HL-60/S4 (cell line): ENCODE measurements around the gene PNPLA5.

Experiments
- in situ Hi-C: fragments of 300-500 bp; cut with MboI; formaldehyde crosslinking; loops from 2 replicates; pipeline ENCODE4 v1.14.3; 2022; ENCODE audit warnings: low sequenced_read_pairs

Gene PNPLA5

DNA sequence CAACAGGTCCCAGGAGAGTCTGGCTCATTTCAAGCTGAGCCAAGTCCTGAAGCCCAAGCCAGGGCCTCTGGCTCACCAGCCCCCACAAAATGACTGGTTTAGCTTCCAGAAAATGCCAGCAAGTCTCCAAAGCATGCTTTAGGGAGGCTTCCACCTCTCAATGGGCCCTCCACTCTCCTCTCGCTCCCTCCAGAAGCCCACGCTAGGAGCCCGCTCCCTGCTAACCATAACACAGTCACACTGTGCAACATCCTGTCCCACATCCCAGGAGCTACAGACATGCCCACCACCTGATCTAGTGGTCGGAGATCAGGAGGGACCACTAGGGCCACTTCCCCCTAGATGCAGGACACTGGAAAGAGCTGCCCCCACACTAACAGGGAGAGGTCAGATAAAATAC lies 36.4 kb downstream of the PNPLA5 start:
- in situ Hi-C loops, result no loop called here

DNA sequence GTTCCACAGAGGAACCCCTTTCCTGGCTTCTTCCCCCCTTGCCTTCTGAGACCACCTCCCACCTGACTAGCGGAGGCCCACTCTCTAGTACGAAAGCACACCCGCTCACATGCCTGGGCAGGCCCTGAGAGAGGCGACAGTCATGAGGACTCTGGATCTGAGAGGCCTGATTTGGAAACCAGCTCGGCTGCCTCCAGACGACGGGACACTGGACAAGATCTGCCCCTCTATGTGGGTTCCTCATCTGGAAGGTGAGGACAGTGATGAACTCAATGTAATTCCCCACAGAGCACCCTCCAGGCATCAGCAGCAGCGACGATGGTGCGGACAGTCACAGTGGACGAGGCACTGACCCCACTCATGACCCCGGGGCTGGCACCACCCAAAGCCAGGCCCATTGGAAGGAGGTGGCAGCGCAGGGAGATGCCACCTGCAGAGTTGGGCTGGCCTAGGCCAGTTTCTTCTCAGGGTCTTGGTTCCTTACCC lies 37.0 kb downstream of the PNPLA5 start:
- in situ Hi-C loops, result no loop called here

DNA sequence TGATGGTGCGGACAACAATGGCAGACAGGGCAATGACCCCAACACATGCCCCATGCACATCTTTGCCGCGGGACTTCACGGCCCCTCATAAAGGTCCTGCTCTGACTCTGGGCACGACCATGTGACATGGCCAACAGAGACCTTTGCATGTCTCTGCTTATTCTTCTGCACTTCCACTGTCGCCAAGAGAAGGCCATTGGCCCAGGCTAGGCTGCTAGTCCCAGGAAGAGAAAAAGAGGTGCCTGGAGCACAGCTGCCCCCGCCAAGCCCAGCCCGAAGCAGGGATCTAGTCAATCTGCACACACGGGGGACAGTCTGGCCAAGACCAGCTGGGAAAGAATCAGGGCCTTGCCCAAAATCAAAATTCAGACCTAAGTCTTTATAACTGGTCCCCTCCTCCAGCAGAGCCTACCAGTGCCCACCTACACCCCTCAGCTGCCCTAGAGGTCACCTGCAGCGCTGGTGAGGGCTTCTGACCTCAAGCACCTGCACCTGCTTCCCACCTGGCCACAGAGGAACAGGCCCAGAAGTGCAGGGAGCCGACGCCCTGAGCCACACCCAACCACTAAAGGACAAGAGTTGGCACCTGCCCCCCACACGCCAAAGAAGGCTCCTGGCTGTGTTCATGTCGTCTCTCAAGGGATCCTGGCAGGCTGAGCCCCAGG lies 37.6 kb downstream of the PNPLA5 start:
- in situ Hi-C loops, result no loop called here

DNA sequence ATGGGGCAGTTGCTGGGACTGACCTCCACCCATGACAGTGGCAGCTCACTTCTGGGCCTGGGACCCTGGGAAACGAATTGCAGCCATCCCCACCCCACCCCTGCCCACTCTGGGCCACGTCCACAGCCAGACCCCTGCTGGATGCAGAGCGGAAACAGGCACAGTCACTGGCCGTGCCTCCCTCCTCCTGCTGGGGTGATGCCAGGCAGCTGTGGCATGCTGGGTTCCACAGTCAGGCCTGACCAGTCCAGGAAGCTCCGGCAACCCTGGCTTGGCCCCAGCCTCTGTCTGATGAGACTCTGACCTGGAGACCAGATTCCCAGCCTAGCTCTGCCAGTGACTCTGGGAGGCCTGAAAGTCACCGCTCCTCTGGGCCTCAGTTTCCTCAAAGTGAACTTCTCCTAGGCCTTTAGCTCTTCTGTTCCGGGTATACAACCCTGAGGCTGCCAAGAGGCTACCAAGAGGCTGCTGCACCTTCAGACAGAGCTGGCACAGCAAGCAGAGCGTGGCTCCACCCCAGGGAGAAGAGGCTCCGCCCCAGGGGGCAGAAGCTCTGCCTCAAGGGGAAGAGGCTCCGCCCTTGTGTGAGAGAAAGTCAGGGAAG lies 38.4 kb downstream of the PNPLA5 start:
- in situ Hi-C loops, result no loop called here

DNA sequence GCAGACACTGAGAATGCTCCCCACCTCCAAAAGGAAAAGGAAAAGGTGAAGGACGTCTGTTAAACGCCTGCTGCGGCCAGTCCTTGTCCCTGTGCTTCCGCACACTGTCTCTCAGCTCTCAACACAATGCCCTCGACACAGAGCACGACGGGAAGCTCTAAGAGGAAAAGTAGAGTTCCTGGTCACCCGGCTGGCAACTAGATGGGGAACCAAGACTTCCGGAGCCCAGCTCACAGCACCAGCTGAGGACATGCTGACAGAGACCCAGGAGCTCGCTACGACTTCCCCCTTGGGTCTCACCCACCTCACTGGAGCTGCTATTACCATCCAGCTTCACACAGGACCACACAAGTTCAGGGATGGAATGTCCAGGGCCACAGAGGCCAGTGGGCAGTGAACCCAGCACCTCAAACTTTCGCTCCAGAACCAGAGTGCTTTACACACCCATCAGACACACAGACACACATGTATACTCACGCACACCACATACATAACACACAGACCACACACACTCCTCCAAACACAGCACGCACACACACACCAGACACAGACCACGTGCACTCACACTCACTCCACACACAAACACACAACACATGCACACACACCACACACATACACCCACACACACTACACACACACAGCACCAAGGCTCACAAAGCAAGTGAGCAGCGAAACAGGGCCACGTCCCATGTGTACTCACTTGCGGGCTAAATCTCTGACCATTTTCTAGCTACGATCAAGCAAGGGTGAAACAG lies 39.1 kb downstream of the PNPLA5 start:
- in situ Hi-C loops, result no loop called here

DNA sequence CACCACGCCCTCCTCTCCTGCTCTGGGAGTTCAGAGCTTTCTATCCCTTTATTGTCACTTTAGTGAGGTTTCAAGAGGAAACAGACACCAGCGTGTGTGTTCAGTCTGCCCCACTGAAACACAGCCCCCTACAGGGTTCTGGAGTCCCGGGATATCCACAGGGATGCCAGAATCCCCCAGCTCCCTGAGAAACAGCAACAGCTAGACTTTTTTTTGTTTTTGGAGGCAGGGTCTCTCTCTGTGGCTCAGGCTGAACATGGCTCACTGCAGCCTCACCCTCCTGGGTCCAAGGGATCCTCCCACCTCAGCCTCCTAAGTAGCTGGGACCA lies 39.9 kb downstream of the PNPLA5 start:
- in situ Hi-C loops, result no loop called here

DNA sequence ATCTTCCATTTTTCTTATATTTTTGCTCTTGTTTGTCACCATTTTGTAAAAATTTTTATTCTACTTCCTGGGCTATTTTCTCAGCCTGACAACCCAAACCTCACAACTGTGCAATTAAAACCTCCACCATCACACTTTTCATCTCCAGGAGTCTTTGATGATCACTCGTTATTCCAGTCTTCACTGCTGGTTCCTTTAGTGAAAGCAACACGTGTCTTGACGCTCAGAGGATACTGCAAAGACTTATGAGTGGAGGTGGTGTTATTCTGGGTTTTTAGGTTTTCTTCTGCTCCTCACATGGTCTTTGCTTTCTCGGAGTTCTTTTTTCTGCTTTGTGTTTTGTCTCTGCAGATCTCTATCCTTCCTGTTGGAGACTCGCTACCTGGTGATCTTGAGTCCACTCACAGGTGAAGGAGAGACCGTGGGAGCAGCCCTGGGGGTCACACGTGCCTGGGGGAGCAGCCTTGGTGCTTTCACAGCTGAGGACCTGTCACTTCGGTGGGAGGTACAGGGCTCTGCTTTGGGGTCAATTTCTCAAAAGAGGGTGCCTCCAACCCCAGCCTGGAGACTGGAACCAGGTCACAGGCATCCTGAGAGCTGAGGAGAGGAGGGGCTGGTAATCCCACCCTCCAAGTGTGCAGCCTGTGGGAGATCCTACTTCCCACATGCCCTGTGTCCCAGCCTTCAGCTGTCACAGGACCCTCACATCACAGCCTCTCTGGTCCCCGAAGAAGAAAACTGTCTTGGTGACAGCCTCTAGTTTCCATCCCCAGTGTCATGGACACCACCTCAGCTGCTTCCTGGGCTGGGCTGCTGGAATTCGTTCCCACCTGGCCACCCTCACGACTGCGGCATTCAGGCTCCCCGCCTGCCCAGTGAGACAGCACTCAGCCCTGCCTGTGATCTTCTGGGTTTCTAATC lies 40.5 kb downstream of the PNPLA5 start:
- in situ Hi-C loops, result no loop called here

DNA sequence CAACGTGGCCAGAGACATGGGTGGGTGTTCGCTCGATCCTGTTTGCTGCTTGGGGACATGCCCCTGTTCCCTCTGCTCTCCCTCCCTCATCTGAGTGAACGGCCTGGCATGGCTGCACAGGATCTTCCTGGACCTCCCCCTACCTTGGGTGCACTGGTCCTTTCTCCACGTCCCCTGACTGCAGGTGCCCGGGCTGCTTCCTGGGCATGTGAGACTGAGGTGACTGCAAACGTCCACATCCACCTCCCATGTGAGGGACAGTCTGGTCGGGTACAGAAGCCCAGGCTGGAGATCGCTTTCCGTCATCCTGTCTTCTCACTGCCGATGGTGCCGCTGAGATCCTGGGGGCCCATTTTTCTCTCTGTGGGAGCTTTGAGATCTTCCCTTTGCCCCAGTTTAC lies 41.3 kb downstream of the PNPLA5 start:
- in situ Hi-C loops, result no loop called here

DNA sequence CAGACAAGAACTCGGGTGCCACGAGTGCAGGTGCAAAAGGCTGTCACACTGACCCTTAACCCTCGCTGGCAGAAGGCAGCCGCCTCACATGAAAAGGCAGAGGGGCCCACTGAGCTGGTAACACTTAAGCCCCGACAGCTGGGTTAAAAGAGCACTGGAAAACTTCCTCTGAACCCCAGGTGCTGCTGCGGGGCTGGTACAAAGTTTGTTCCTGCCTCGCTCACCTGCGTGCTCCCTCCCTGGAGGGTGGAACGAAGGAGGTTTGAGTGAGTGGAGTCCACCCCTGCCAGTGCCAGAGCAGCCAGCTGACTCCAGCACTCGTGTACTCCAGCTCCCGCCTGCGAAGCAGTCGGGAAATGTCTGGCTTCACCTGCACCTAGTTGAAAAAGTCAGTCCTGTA lies 42.1 kb downstream of the PNPLA5 start:
- in situ Hi-C loops, result no loop called here

DNA sequence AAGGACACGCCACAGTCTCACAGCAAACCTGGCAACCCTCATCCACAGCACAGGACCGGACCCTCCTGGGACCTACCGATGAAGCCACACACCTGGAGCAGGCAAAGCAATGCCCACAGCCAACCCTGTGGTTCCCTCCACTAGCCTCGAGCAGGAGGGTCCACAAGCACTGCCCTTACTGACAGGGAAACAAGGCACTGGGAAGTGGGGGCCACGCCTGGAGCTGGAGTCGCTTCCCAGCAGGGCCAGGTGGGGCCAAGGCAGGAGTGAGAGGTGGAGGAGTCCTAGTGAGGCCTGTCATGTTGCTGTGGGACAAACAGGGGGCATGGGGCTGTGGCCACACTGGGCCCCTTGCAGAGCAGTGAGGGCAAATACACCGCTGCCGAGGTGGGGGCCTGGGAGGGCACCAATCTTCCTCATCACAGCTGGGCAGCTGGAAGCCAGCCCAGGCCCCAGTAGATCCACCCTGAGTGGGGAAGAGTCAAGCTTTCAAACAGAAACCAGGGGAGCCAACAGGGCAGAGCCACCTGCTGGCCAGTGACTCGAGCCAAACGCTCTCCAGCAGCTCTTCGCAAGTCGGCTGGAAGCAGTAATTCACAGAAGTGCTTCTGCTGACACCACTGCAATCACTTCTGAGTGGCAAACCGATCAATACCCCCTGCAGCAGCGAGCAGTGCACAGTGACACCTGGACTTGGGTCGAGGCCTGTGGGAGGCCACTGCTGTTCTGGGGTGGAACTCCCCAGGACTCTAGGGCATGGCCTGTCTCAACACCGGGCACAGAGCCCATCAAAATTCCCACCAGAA lies 43.2 kb downstream of the PNPLA5 start:
- in situ Hi-C loops, result no loop called here

DNA sequence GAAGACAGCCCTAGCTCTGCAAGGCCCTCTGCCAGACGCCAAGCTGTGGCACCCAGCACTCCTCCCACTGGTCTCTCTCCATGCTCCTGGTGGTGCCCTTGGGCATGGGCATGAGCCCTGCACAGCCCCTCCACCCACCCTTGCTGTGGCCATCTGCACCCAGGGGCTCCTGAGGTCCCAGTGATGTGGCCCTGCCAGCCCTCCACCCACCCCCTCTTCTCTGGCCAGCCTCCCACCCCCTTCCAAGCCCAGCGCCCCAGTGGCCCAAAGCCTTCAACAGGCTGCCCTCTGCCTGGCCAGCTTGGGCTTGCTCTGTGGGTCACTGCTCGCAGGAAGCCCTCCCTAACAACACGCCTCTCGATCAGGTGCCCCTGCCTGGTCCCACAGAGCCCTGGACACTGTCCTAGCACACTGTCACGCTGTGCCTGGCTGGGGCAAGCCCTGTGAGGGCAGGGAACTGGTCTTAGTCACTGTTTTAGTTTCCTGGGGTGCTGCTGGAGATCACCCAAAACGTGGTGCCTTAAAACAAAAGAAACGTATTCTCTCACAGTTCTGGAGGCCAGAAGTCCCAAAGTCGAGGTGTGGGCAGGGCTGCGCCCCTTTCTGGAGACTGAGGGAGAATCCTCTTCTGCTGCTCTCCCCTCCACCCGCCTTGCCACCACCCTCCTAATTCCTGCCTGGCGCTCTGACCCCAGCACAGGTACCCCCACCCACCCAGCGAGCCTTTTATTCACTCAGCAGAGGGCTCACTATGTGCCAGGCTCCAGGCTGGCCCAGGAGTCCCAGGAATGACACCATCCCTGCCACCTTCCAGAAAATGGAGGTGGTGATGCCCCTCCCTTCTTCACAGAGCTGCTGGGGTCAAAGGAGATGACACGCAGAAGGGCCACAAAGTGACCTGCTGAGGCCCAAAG lies 44.2 kb downstream of the PNPLA5 start:
- in situ Hi-C loops, result no loop called here

DNA sequence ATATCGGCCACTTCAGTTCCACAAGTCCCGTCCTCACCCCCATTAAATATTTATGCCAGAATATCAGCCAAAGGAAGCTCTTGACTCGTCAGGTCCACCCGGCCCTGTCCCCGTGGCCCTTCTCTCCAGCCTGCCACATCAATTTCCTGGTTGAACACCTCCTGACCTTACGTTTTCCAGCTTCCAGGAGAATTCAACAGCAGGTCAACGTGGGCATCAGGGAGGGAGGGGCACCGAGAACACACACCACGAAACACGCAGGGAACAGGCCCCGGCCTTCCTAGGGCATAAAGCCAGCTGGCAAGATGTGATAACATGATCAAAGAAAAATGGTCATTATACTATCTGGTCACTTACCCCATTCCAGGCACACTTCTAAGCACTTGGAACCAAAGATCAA lies 44.8 kb downstream of the PNPLA5 start:
- in situ Hi-C loops, result no loop called here

DNA sequence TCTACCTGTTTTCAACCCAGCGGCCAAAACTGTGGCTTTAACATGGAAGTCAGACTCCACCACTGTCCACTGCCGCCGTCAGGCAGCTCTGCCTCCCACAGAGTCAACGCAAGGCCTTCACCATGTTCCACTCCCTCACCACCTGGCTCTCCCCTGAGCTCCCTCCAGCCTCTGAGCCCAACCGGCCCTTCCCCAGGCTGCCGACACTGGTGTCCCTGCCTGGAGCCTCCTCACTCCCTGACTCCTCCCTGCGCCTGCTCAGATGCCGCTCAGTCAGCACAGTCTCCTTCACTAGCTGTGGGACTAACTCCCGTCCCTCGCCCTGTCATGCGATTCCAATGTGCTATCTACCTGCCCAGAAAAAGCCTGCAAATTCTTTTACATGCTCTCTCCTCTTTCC lies 45.8 kb downstream of the PNPLA5 start:
- in situ Hi-C loops, result no loop called here

DNA sequence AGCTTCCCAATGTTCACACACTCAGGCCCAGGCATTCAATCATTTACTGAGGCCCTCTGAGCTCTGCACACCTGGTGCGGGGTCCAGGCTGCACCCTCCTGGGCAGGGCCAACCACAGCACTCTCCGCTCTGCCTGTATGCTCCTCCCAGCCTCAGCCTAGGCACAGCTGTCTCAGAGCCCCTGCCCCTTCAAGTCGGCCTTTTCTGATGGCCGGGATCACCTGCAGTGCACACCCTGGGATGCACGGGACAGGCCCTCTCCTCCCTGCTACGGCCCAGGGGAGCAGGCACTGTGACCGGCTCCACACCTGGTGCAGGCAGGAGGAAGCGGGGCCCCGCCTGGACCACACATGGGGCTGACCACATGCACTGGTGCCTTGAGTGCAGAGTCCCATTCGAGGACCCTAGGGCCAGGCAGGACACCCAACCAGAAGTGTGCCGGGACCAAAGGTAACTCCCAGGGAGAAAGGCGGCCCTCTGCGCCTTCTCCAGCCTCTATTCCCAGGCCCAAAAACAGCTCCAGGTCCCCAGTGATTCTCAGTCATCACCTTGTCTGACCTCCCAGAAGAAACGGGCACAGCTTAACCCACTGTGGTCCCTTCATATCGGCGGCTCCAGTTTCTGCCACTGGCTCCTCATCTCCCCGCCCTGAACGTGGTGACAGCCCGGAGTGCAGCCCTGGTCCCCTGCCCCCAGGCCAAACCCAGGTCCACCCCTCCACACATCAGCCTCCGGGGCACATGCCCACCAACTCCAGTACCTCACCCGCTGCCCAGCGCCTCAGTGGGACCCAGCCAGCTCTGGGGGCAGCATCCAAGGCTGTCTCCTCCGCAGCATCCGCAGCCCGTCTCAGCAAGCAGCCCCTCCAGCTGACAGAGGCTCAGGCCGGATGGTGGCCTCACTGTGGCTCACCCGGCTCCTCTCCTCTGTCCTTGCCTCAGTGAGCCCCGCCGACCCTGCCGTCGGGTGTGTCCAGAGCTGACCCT lies 47.0 kb downstream of the PNPLA5 start:
- in situ Hi-C loops, result no loop called here

DNA sequence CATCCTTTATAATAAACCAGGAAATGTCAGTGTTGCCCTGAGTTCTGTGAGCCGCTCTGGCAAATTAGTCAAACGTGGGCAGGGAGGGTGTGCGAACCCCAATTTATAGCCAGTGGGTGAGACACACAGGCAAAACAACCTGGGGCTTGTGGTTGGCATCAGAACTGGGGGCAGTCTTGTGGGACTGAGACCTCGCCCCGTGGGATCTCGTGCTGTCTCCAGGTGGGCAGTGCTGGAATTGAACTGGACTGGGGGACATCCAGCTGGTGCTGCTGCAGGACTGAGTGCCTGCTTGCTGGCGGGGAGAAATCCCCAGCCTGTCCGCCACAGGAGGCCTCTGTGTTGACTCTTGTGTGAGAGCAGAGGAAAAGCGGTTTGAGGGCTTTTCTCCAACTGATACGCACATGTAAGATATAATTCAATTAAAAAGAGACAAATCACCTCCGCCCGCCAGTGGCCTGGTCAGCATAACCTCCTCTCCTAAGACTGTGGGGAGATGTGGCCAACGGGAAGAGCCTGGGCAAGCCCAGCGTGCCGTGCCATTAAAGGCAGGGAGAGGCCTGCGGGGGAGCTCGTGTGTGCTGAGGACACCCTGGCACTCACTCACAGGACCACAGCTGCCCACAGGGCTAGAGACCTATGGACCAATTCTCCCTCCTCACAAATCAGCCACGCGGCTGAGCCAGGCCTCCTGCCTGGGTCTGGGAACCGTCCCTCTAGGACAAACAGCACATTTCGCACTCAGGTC lies 47.9 kb downstream of the PNPLA5 start:
- in situ Hi-C loops, result no loop called here

DNA sequence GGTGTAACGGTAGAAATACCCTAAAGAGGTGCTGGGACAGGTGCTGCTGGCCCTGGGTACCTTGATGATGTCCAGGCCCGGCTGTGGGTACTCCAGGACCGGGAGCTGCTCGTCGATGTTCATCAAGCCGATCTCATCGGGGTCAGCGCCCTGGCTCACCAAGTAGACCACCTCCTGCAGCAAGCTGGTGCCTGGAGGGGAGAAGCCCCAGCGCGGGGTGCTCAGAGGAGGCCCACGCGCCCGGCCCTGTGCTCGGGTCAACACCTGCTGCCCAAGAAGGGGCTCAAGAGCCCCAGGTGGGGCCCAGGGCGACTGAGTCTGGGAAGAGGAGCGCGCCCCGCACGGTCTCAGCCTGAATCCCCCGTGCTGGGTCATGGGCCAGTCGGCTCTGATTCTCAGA lies 50.1 kb downstream of the PNPLA5 start:
- in situ Hi-C loops, result no loop called here

DNA sequence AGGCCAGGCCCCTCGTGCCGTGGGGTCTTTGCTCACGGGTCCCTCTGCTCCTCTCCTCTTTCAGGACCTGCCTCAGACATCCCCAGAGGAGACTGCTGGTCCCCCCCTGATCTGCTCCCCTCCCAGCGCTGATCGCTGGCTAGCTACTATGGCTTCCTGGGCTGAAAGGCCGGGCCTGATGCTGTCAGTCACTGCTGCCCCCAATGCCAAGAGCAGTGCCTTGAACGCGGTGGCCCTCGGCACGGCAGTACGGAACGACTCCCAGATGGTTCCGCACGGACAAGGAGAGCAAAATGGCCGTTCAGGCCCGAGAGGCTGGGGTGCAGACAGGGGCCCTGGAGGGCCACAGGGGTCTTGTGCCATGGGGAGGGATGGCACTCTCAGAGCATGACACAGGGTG lies 51.0 kb downstream of the PNPLA5 start:
- in situ Hi-C loops, result no loop called here

DNA sequence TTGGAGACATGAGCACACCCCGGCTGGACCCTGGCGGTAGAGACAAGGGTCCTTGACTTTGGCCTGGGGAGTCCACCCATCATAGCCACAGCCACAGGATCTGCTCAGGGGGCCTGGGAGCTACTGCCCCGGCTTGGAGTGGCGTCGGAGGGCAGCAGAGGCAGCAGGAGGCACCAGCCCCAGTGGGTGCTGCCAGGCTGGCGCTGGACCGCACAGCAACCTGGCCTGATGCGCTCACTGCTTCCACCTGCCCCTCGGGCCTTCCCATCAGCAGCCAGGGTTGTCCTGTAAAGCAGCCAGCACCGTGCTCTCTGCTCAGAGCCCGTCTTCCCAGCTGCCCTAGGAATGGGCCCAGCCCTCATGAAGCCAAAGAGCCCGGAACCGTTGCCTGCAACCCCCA lies 51.4 kb downstream of the PNPLA5 start:
- in situ Hi-C loops, result no loop called here
